Neural progenitor cell (in vitro differentiated cells): ENCODE results near the gene CABLES1.

ENCODE experiments used
- EZH2phosphoT487 ChIP-seq: fragments of 200-600 bp; sonication (generic); IDR thresholded peaks from 2 replicates; pipeline ENCODE4 v1.6.1; 2017; ENCODE audit warnings: antibody characterized with exemption
- TF ChIP-seq, protein P1 (sequence below): fragments of 200-600 bp; sonication (generic); IDR thresholded peaks from 2 replicates; pipeline ENCODE4 v1.5.1; 2017; ENCODE audit warnings: antibody characterized with exemption, mild to moderate bottlenecking

GRCh38 chr18:23095463-23095862, 39.8 kb upstream of the CABLES1 start:
- TF ChIP-seq, protein P1, sequence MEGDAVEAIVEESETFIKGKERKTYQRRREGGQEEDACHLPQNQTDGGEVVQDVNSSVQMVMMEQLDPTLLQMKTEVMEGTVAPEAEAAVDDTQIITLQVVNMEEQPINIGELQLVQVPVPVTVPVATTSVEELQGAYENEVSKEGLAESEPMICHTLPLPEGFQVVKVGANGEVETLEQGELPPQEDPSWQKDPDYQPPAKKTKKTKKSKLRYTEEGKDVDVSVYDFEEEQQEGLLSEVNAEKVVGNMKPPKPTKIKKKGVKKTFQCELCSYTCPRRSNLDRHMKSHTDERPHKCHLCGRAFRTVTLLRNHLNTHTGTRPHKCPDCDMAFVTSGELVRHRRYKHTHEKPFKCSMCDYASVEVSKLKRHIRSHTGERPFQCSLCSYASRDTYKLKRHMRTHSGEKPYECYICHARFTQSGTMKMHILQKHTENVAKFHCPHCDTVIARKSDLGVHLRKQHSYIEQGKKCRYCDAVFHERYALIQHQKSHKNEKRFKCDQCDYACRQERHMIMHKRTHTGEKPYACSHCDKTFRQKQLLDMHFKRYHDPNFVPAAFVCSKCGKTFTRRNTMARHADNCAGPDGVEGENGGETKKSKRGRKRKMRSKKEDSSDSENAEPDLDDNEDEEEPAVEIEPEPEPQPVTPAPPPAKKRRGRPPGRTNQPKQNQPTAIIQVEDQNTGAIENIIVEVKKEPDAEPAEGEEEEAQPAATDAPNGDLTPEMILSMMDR: peak; percentile 26
- TF ChIP-seq EZH2phosphoT487: no peak
